ENCODE measurements around the gene HSPA14.
"Not testable (repeated sequence)": the region's sequence is repeated elsewhere in the genome, so short reads cannot be mapped to it uniquely, and the experiment has no call there.

The HSPA14 gene

DNA sequence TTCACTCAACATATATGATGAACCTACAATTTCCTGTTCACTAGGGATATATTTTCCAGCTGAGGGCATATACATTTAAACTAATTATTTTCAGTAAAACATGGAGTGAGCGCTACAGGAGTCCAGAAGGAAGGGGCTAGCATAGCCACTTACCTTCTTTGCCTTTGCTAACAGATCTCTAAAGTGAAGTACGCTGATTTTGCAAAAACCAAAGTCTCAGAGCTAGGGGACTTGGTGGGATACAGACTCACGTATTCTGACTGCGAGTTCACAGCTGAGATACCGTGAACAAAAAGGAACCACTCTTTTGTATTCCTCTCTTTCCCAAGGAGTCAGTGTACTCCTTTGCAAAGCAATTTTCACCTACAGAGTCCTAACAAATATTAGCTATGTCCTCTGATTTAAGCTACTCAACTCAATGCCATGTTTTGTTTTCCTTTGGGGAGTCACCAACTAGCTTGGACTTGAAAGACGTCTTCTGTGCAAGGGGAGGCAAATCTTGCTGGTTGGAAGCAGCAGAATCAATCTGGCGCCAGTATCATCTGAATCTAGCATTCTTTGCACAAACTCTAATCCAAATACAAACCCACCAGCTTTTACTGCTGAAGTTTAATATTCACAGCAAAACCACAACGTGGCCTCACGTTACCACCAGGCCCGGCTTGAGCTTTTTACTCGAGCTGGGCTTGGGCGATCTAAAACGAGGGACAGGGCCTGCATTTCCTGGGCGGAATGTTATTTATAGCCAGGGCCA lies 926 bp upstream of the HSPA14 start:
- DNase-seq, result no peak

DNA sequence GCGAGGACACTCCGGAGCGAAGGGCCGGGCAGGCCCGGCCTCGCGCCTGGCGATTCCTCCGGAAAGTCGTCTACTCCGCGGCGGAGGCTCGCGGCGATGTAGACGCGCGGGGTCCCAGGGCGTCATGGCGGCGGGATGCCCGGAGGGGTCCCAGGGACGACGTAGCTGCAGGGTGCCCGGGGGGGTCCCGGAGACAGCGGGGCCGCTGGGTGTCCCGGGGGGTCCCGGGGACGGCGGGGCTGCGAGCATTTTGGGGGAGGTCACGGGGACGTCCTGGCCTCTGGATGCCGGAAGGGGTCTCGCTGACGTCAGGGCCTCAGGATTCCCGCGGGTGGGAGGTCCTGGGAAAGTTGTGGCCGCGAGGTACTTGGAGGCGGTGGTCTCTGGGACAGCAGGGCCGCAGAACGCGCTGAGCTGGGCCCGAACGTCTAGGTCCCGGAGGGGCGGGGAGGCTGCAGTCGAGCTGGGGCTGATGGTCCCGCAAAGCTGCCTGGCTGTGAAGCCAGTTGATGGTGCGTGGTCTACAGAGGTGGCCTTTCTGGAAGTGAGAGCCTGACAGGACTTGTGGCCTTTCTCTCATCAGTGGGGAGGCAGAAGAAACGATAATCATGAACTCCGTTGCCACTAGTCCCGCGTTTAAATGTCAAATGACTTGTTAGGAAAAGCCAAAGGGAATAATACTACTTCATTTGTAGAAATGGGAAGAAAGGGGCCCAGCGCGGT lies 637 bp downstream of the HSPA14 start:
- peak; percentile 6 for DNase-seq

DNA sequence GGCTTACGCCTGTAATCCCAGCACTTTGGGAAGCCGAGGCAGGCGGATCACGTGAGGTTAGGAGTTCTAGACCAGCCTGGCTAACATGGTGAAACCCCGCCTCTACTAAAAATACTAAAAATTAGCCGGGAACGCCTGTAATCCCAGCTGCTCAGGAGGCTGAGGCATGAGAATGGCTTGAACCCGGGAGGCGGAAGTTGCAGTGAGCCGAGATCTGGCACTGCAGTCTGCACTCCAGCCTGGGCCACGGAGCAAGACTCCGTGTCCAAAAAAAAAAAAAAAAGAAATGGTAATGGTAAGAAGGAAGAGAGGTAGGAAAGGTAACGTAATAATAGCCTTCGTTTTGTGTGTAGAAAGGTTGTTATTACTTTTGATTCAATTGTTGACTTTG lies 1.2 kb downstream of the HSPA14 start:
- DNase-seq, result peak; percentile 4

DNA sequence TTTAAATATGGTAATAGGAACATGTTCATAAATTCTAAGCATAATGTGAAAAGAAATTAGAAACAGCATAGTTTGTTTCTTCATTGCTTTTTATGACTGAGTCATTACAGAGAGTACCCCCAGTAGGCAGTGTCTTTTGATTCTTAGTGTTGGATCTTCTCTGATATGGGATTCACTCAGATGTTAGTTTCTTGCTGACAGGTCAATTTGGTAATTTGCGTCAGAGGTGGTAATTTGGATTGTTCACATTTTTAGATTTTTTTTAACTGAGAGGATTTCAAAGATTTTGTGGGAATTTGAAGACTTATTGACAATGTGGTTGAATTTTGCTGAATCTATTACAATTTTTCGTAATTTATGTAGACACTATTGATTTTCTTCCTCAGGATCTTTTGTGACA lies 2.1 kb downstream of the HSPA14 start:
- DNase-seq, result no peak

DNA sequence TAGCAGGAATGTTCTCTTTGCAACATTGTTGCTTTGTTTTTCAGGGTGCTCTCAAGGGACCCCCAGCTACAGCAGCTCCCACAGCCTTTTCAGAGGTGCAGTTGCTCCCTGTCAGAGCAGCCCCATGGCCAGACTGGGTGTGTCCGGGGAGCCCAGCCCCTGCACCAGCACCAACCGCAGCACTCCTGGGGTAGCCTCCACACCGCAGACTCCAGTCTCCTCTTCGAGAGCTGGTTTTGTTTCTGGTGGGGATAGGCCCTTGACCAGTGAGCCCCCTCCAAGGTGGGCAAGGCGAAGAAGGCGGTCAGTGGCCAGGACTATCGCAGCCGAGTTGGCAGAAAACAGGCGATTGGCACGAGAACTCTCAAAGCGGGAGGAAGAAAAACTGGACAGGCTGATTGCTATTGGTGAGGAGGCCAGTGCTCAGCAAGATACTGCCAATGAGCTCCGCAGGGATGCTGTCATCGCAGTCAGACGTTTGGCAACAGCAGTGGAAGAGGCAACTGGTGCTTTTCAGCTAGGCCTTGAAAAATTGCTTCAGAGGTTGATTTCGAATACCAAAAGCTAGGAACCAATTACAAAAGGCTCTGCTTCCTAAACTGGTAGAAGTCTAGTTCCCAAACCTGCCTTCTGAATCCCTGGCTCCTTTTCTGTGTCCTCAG lies 5.4 kb downstream of the HSPA14 start:
- no peak for DNase-seq

DNA sequence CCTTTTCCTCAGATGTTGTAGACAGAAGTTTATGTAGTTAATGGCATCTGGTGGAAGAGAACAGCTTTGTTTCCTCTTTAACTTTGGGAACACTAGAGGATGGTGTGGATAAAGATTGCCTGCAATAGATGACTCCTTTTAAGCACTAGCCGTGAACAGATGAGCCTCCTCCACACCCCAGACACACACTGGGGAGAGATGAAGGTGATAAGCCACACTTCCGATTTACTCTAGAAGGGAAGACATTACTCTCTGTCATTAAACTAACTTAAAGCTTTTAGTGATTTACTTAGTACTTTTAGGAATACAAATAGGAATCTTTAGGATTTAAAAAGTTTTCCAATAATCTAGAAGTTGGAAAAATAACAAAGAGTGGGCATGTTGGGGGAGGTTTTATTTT lies 6.8 kb downstream of the HSPA14 start:
- DNase-seq, result no peak

DNA sequence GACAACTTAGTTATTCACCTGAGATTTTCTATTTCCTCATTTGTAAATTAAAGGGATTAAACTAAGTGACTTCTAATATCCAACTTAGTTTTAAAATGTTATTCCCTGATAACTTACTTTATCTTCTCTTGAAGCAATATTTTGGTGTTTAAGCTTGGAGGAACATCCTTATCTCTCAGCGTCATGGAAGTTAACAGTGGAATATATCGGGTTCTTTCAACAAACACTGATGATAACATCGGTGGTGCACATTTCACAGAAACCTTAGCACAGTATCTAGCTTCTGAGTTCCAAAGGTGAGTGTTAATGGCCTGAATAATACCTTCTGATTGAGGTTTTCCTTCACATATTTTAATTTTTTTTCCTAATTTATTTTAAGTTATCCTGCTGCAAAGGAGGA lies 14.1 kb downstream of the HSPA14 start:
- no peak for DNase-seq

DNA sequence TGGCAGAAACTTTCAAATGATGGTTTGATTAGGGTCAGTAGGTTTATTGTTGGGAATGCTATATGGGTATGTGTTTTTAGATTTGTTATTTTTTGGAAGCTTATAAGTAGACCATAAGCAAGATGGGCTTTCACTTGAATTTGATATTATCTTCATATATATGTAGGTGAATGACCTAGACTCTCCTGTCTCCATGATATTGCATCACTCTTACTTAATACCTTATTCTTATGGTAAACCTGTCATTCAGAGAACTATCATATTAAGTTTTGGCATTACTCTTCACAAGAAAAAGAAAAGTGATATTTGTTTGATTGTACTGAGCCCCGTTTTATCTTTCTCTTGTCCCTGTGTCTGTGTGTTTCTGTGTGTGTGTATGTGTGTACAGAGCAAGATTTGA lies 17.3 kb downstream of the HSPA14 start:
- no peak for DNase-seq

DNA sequence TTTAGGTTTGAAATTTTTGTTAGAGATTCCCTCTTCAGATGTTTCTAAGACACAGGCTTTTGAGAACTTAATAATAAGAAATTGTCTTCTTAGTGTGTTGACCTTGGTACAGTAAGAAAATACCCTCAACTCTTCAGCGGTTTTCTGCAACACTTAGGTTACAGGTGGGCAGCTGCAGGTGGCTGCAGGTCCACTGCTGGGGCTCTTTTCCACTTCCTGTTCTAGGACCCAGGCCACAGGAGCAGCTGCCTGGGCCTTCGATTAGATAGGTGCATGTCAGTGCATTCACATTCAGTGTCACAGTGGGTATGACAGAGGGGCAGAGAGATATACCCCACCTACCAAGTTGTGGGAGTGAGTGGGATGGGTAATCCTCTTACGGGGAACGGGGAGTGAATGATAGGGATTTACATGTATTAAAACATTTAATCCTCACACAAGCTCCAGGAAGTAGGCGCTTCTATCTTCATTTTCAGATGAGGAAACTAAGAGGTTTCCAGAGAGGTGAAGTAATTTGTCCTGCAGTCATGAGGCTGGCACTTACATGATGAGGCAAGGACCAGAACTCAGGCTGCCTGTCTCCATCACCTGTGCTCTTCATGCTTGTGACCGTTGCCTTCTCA lies 20.3 kb downstream of the HSPA14 start:
- no peak for DNase-seq

DNA sequence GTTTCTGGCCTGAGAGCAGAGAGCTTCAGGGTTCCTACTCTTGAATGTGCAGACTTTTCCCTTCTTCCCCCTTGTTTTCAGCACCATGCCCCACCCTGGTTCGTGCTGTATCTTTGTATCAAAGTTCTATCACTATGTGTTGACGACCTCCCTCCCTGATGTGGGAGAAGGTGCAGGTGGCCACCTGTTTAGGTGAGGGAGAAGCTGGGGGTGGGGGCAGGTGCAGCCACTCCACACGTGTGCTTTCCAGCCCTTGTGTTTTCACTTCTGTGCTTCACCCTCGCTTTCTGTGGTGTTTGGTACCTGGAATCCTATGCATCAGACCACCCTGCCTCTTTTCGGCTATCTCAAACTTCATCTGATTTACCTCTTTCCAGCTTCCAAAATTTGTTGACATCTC lies 20.9 kb downstream of the HSPA14 start:
- DNase-seq, result no peak

DNA sequence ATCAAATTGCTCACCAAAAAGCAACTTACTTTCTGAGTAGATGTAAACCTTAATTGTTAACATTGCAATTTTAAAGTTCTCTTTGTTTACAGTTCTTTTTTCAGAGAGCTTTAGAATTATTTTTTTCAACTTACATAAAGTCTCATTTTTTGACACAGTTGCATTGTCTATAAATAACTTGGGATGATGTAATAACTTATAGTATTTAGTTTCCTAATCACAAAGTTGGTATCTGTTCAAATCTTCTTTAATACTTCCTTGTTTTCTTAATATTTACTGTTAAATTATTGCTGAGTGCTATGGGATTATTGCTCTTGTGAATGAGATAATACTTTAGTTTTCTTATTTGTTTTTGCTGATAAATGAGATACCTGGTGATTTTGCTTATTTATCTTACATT lies 21.7 kb downstream of the HSPA14 start:
- no peak for DNase-seq

DNA sequence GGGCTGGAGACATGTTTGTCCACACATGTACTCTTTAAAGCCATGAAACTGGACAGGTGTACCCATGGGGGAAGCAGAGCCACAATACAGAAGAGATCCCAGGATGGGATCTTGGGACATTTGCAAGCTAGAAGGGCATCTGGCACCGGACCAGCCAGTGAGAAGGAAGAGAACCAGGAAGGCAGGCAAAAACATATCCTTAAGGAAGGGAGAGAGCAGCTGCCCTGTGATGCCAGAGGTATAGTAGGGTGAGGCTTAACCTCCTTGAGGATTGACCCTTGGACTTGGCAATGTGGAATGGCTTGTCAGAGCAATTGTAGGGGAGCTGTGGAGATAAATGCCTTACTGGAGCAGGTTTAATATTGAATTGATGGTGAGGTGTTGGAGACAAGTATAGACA lies 22.7 kb downstream of the HSPA14 start:
- no peak for DNase-seq

DNA sequence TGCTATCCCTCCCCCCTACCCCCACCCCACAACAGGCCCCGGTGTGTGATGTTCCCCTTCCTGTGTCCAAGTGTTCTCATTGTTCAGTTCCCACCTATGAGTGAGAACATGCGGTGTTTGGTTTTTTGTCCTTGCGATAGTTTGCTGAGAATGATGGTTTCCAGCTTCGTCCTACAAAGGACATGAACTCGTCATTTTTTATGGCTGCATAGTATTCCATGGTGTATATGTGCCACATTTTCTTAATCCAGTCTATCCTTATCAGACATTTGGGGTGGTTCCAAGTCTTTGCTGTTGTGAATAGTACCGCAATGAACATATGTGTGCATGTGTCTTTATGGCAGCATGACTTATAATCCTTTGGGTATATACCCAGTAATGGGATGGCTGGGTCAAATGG lies 26.4 kb downstream of the HSPA14 start:
- not testable (repeated sequence) for DNase-seq

DNA sequence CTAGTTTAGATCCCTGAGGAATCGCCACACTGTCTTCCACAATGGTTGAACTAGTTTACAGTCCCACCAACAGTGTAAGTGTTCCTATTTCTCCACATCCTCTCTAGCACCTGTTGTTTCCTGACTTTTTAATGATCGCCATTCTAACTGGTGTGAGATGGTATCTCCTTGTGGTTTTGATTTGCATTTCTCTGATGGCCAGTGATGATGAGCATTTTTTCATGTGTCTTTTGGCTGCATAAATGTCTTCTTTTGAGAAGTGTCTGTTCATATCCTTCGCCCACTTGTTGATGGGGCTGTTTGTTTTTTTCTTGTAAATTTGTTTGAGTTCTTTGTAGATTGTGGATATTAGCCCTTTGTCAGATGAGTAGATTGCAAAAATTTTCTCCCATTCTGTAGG lies 26.8 kb downstream of the HSPA14 start:
- DNase-seq, result not testable (repeated sequence)

DNA sequence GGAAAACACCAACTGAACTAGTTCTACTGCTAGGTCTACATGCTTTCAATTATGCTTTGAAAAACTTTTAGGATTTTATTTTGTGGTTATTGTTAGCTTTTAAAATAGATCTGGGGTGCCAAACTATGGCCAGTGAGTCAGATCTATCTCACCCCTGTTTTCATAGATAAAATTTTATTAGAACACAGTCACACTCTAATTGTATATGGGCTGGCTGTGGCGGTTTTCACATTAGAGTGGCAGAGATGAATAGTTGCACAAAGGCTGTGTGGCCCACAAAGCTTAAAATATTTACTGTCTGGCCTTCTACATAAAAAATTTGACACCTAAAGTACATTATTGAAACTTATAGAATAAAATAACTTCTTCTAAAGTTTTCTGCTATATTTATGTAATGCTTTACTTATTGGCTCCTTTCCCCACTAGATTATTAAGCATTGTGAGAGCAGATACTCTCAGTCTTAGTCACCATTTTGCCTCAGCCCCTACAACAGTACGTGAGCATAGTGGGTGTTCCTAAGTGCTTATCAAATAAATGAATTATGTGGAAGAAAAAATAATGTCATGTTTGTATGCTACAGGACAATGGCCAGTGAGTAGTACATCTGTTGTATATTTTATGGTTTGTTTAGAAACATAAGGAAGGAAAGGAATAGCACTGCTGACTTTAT lies 35.1 kb downstream of the HSPA14 start:
- DNase-seq, result peak; percentile 64

DNA sequence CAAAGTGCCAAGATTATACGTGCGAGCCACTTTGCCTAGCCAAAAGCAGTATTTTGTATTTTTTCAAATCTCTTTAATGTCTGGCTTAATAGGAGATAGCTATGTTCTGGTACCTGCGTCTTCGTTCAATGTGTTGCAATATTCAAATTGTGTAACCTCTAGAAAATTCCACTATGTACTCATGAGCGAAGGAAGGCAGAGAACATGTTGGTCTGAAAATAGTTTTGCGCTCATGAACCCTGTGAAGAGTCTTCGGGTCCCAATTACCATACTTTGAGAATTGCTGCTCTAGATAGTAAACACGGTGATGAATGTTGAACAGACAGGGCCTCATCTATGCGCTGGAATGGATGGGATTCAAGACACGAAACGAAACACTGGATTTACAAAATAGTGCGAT lies 37.8 kb downstream of the HSPA14 start:
- DNase-seq, result no peak

DNA sequence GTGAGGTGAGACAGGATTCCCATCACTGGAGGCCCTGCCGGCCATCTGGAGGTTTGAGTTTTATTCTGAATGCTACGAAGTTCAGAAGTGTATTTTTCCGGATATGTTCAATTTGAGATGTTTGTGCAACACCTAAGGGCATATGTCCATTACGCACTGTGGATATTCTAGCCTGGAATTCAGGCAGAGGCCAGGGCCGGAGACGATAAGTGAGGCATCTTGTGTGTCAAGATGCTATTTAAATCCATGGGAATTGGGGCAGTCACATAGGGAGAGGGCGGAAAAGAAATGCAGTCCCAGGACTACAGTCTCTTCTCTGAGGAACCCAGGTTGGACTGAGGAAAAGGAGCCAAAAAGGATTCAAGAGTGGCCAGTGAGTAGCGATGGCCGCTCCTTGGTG lies 38.7 kb downstream of the HSPA14 start:
- no peak for DNase-seq

DNA sequence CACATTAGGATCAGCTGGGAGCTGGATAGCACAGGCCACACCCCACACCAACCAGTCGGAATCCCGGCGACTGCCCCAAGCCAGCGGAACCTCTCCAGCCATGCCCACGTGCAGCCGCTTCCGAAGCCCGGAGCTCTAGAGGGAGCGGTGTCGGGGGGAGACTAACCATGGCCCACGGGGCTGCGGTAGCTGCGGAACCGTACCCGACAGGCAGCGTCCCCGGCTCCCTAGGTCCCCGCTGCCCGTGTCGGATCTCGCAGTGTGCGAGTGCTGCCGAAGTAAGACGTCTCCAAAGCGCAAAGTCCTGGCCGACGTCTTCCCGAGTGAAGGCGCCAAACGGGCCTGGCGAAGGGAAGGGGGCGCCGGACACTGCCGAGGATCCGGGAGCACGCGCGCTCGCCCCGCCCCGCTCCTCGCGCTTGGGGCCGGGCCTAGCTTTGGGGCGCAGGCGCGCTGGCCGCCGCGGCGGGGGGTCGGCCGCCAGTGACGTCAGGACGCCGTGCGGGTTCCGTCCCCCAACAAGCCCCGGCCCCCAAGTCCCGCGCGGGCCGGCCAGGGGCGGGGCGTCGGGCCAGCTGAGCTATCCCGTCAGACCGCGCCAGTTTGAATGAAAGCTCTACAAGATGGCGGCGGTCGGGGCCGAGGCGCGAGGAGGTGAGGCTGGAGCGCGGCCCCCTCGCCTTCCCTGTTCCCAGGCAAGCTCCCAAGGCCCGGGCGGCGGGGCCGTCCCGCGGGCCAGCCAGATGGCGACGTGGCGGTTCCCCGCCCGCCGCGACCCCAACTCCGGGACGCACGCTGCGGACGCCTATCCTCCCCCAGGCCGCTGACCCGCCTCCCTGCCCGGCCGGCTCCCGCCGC lies 40.4 kb downstream of the HSPA14 start, which contains the start of gene SUV39H2:
Gene SUV39H2, plus strand, starts transcription at position 601 of the 858 bp plus-strand sequence. Its CDS starts 23 bp downstream, at position 624.
- peak; percentile 96 for DNase-seq

DNA sequence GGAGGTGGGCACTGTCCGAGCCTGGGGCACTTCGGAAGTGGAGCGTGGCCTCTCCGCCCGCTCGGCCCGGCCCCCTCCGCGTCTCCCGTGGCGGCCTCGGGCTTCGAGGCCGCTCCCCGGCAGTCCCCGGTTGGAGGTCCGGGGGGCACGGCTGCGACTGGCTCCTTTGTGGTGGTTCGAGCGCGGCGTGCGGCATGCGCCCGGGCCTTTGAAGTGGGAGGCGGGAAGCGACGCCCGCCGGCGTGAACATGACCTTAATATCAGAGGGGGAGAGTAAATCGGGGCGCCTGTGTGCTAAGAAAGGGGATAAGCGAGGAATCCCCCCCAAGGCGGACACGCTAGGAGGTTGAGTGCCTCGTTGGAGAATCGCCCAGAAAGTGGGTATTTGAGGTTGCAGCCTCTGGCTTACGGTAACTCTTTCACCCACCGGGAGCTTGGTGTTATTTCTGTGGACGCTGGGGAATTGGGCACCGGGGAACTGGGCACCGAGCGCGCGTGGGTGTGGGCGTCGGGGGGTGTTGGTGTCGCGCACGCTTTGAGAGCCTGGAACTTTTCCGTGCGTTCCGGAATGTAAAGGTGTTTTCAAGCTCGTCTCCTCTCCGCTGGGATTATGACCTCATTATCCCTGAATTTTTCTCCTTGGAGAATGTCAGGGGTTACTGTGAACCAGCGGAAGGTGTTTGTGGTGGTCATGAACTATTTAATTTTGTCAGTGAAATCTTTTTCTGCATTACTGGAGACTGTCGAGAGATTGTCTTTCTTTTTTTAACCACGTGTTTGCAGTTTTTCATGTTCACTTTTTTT lies 41.2 kb downstream of the HSPA14 start:
- peak; percentile 12 for DNase-seq

DNA sequence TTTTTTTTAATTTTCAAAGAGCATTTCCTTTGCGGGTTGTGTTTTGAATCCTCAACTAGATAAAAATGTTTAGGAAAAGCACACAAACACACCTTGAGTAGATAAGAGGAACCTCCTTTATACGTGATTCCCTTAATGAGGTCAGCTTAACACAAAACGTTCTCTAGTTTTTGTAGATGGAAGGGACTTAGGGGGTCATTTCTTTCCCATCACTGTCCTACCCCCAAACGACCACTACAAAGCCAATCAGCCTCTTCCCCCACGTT lies 41.8 kb downstream of the HSPA14 start:
- no peak for DNase-seq

DNA sequence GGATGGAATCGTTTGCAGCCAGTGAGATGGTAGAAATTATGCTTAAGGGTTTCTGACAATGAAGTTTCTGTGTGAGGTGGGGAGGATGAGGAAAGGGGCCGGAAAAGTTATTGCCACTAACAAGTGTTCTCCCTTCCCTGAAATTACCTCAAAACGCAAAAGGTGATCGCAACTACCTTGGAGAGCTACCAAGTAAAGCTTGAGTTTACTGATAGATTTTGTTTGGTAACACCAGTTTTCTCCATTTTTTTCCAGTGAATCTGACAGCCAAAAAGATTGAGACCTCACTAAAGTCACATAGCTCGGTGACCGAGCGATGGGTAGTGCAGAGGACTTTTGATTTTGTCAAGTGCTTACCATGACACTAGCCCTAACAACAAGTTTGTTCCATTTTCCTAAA lies 42.1 kb downstream of the HSPA14 start:
- DNase-seq, result no peak

Measured in fibroblast of skin of abdomen (primary cell).